Astrocyte of the cerebellum (primary cell): Measurements from ENCODE around the gene TBX3.

Source experiments
- DNase-seq: peaks from one replicate; pipeline ENCODE4 v3.0.0-alpha.2; 2011; ENCODE audit warnings: low read depth
- H3K4me3 ChIP-seq: 2 replicates; pipeline ENCODE4 v1.5.1; 2011; ENCODE audit warnings: mild to moderate bottlenecking, low read depth, low read length, moderate library complexity
- CTCF ChIP-seq: IDR thresholded peaks from 2 replicates; pipeline ENCODE4 v1.5.1; 2012; ENCODE audit warnings: low read length, low read depth, moderate library complexity, mild to moderate bottlenecking; ENCODE audit errors: missing control alignments
- in situ Hi-C: cut with HindIII; loops from 2 replicates; pipeline ENCODE4 v1.10.0; 2017; ENCODE audit warnings: low sequenced_read_pairs

The TBX3 gene

GRCh38 chr12:114702462-114702861 is 18.5 kb upstream of the TBX3 start:
- in situ Hi-C loops, result no loop called here
- TF ChIP-seq CTCF, result no peak
- no peak for DNase-seq
- H3K4me3 ChIP-seq, result no peak overlapping the region

- in situ Hi-C loops, result no loop called here
- no peak for DNase-seq
- TF ChIP-seq CTCF, result no peak
- H3K4me3 ChIP-seq, result no peak overlapping the region
Measured at GRCh38 chr12:114701553-114701952, 17.6 kb upstream of the TBX3 start.

- DNase-seq, result no peak
- H3K4me3 ChIP-seq, result no peak overlapping the region
- in situ Hi-C loops, result no loop called here
- TF ChIP-seq CTCF, result no peak
Measured at GRCh38 chr12:114701104-114701414, 17.1 kb upstream of the TBX3 start.

- TF ChIP-seq CTCF, result no peak
Measured at GRCh38 chr12:114700392-114701103, 16.6 kb upstream of the TBX3 start.

GRCh38 chr12:114698566-114699163 is 14.7 kb upstream of the TBX3 start:
- DNase-seq, result no peak
- TF ChIP-seq CTCF, result no peak
- H3K4me3 ChIP-seq, result peak overlapping the region; percentile 5

More at GRCh38 chr12:114700392-114701103, 16.6 kb upstream of the TBX3 start:
- H3K4me3 ChIP-seq, result peak overlapping the region; percentile 3
- no peak for DNase-seq
- in situ Hi-C loops, result no loop called here

GRCh38 chr12:114697741-114698565 is 14.0 kb upstream of the TBX3 start:
- DNase-seq, result no peak
- peak overlapping the region; percentile 5 for H3K4me3 ChIP-seq
- TF ChIP-seq CTCF, result no peak
- in situ Hi-C loops, result loop anchor here (25.0 kb wide), 1 partner anchor 639 kb away; no protein-coding TSS in a partner anchor

More at GRCh38 chr12:114698566-114699163, 14.7 kb upstream of the TBX3 start:
- in situ Hi-C loops, result loop anchor here (25.0 kb wide), 1 partner anchor 639 kb away; no protein-coding TSS in a partner anchor
